ENCODE data around the gene VPS50.
"Not testable (repeated sequence)": the region's sequence is repeated elsewhere in the genome, so short reads cannot be mapped to it uniquely, and the experiment has no call there.

VPS50 gene

GRCh38 chr7:93331706-93332105 lies 99.5 kb downstream of the VPS50 start:
- DNase-seq = no peak

GRCh38 chr7:93332172-93332571 lies 100.0 kb downstream of the VPS50 start:
- DNase-seq = no peak

GRCh38 chr7:93337052-93337451 lies 104.9 kb downstream of the VPS50 start:
- DNase-seq = no peak

- DNase-seq = not testable (repeated sequence)
Measured at GRCh38 chr7:93342178-93342577, 110.0 kb downstream of the VPS50 start.

GRCh38 chr7:93350338-93350737 lies 118.2 kb downstream of the VPS50 start:
- DNase-seq = no peak

GRCh38 chr7:93352881-93353280 lies 120.7 kb downstream of the VPS50 start:
- DNase-seq = no peak

GRCh38 chr7:93354815-93355214 lies 122.6 kb downstream of the VPS50 start:
- DNase-seq = no peak

GRCh38 chr7:93359520-93360198 lies 127.5 kb downstream of the VPS50 start:
- no peak for DNase-seq

- no peak for DNase-seq
Measured at GRCh38 chr7:93361853-93362252, 129.7 kb downstream of the VPS50 start.

- no peak for DNase-seq
Measured at GRCh38 chr7:93364806-93365205, 132.6 kb downstream of the VPS50 start.

- no peak for DNase-seq
Measured at GRCh38 chr7:93365341-93365740, 133.2 kb downstream of the VPS50 start.

GRCh38 chr7:93366816-93367215 lies 134.7 kb downstream of the VPS50 start:
- DNase-seq = no peak

- no peak for DNase-seq
Measured at GRCh38 chr7:93367254-93367653, 135.1 kb downstream of the VPS50 start.

GRCh38 chr7:93370937-93371336 lies 138.8 kb downstream of the VPS50 start:
- not testable (repeated sequence) for DNase-seq

GRCh38 chr7:93373537-93373936 lies 141.4 kb downstream of the VPS50 start:
- DNase-seq = no peak

- peak in 1 of 2 donors; percentile 28 for DNase-seq
Measured at GRCh38 chr7:93374345-93374940, 142.3 kb downstream of the VPS50 start.

GRCh38 chr7:93375603-93376002 lies 143.4 kb downstream of the VPS50 start:
- DNase-seq = no peak

GRCh38 chr7:93378131-93378760 lies 146.1 kb downstream of the VPS50 start:
- no peak for DNase-seq

- DNase-seq = no peak
Measured at GRCh38 chr7:93382362-93382761, 150.2 kb downstream of the VPS50 start.

GRCh38 chr7:93390660-93391059 lies 158.5 kb downstream of the VPS50 start:
- DNase-seq = no peak

GRCh38 chr7:93392984-93393383 lies 160.8 kb downstream of the VPS50 start:
- no peak for DNase-seq

- DNase-seq = no peak
Measured at GRCh38 chr7:93399642-93400041, 167.5 kb downstream of the VPS50 start.

- no peak for DNase-seq
Measured at GRCh38 chr7:93402944-93403343, 170.8 kb downstream of the VPS50 start.

- DNase-seq = no peak
Measured at GRCh38 chr7:93407239-93407638, 175.1 kb downstream of the VPS50 start.

Measured in inflammatory macrophage (primary cell).